ENCODE results near the gene FAT1.
"Not testable (repeated sequence)": the region's sequence is repeated elsewhere in the genome, so short reads cannot be mapped to it uniquely, and the experiment has no call there.

Gene FAT1

DNA sequence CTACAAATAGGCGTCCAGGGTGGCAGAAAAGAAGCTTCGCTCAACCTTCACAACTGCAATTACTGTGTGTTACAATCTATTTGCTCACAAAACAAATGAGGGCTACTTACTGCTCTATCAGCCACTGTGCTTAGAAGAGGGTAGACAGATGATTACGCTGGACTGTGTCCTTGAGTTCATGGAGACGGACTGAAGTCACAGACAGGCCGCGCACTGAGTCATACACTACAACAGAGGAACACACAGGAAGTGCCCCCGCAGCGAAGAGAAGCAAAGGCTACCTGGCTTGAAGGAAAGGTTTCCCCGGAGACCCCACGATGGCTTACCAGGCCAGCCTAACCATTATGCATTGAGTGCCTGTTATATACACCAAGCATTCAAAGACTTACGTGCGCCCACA lies 25.6 kb downstream of the FAT1 start:
- DNase-seq (ENCODE audit: low spot score), result no peak

DNA sequence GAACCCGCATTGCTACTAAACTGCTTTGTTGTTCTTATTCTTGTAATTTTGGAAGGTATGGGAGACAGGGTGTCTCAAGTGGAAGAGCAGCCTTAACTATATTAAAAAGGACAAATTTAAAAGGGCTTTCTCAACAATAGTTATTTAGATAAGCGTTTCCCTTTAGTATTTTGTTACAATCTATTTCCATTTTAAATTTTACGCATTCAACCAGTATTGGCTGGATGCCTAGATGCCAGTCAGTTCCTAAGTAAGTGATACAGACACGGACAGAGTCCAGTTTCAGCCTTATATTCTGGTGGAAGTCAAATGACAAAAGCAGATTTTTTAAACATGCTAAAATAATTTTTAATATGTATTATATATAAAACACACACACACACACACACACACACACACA lies 28.3 kb downstream of the FAT1 start:
- no peak for DNase-seq (ENCODE audit: low spot score)

DNA sequence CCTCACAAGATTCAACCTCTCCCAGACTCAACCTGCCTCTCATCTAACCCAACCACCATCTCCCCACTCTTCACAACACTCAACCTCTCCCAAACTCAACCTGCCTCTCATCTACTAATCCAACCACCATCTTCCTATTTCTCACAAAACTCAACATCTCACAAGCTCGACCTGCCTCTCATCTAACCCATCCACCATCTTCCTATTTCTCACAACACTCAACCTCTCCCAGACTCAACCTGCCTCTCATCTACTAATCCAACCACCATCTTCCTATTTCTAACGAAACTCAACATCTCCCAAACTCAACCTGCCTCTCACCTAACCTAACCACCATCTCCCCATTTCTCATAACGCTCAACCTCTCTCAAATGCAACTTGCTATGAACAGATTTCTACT lies 29.8 kb downstream of the FAT1 start:
- no peak for DNase-seq (ENCODE audit: low spot score)

DNA sequence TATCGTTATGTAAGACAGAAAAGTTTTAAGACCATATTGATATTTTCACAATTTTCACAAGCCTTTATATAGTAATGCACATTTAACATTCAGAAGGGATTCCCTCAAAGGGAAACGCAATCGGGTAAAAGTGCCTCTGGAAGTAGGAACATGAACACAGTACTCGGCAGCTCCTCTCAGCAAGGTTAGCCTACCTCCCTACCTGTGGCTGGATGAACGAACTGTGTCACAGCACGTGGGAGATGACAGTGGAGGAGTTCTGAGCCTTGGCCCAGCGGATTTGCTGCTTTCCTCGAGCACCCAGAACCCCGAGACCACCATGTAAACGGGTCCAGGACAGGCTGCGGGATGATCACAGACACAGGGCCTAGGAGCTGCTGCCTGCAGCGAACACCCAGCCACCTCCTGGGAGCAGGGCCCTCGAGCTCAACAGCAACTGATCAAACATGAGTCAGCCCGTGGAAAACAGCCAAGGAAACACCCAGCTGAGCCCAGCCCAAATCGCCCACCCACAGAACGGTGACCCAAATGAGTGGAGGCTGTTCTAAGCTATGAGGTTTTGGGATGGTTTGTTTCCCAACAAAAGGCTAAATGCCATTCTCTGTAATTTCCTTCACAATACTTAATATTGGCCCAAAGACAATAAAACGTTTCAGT lies 30.4 kb downstream of the FAT1 start:
- no peak for DNase-seq (ENCODE audit: low spot score)

DNA sequence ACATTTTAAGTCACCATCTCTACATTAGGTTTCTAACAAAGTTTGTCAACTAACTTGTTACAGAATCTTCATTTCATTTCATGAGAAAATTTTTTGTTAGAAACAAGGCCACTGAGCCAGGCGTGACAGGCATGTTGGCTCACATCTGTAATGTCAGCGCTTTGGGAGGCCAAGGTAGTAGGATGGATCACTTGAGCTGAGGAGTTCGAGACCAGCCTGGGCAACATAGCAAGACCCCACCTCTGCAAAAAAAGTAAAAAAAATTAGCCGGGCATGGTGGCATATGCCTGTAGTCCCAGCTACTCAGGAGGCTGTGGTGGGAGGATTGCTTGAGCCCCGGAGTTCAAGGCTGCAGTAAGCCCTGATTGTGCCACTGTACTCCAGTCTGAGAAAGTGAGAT lies 32.3 kb downstream of the FAT1 start:
- DNase-seq (ENCODE audit: low spot score), result no peak

DNA sequence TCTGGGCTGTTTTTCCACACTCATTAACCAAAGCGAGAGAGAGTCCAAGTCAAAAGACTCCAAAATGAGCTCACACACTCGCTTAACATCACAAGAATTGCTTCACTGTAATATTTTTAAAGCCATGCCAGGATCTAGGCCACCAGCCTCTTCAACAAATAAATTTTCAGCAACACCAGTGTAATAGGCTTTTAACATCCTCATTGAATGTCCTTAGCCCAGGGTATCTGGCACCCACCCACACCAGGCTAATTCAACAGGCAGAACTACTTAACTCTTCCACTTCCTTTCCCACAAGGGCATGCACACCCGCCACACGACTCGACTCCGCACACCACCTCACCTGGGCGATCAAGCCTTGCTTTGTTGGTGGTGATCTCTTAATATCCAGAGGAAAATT lies 34.2 kb downstream of the FAT1 start:
- no peak for DNase-seq (ENCODE audit: low spot score)

DNA sequence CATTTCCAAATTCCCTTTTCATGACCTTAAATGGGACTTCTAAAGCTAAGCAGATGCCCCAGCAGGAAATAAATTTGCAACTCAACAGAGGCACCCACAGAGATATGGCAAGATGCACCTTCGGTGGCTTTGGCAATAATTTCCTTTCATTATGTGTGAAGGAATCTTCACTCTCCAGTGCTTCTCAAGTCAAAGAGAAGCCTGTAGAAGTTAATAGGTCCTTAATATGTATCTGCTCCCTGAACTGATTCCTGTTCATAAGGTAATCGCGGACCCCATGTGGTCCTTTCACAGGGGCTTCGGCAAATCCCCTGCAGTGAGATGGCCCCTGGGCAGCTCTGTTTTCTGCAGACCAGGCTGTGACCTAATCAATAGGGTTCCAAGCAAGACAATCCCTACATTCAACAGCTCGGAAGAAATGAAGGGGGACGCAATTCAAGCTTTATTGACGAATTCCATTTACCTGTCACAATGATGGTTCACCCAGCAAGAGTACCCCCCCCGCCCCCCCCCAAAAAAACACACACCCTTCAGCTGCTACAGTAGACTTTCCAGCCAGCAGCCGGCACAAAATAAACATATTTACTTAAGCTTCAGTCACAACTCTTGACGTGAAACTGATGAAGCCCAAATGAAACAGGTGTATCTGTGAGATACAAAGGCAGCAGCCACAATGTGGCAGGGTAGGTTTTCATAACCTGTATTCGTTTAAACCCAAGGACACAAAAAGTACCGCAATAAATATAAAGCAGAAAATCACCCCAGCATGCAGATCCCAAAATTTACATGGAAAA lies 35.3 kb downstream of the FAT1 start:
- DNase-seq (ENCODE audit: low spot score), result no peak

DNA sequence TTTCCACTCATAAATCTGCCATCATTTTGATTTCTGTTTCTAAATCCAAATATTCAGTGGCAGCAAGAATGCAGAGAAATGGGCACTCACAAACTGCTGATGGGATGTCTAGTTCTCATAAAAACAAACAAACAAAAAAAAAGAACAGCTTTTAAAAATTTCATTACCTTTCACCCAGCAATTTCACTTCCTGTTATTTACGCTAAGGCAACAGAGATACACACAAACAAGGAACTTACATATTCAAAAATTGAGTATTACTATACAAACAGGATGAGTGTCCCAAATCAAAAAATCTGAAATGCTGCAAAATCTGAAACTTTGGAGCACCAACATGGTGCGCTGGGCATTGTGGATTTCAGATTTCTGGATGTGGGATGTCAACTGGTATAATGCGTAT lies 36.4 kb downstream of the FAT1 start:
- DNase-seq (ENCODE audit: low spot score), result no peak

DNA sequence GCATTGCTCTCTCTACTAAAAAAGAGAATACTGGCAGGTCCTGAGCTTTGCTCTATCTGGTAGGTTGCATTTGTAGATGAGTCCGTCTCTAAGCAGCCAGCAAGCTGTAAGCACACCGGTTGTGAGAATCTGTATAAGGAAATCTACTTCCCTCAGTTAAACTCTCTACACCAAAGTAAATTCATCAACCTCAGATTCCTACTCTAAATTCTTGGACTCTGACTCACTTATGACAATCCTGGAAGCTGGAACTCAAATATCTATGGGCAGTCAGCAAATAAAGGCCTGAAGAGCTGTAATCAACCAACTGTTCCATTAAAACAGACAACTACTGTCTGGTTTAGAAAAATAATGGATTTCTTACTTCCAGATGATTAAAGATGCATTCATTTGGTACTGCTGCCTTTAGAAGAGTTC lies 37.9 kb downstream of the FAT1 start:
- no peak for DNase-seq (ENCODE audit: low spot score)

DNA sequence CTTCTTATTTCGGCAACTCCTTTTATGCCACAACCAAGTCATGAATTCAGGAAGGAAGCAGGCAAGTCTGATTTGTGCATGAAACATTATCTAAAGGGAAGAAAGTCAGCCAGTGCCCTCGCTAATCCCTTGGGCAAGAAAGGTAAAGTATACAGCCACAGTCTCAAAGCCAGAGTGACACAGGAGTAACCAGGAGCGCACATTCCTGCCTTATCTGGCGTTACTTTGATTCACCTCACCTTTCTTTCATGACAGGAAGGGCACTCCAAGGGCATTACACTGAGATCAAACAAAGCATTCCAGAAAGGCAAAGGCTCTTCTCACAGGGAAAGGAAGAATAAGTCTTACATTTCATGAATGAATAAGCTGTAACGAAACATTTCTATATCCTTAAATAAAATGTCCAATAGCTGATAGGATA lies 38.8 kb downstream of the FAT1 start:
- DNase-seq (ENCODE audit: low spot score), result no peak

DNA sequence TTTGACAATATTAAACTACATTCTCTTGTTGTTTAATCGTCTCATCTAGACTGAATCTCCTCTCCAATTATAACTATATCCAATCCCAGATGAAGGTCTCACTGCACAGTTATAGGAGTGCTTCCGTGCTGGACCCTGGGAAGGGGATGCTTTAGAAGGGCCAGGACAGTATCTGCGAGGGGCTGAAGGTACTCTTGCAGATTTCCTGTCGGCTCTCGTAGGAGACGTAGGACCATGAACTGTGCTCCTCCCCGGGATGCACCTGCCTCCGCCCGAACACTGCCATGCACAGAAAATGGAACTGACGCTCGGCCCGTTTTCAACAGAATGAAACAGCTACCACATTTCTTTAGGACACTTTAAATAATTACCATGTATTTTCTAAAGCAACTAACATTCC lies 39.4 kb downstream of the FAT1 start:
- DNase-seq (ENCODE audit: low spot score), result no peak

DNA sequence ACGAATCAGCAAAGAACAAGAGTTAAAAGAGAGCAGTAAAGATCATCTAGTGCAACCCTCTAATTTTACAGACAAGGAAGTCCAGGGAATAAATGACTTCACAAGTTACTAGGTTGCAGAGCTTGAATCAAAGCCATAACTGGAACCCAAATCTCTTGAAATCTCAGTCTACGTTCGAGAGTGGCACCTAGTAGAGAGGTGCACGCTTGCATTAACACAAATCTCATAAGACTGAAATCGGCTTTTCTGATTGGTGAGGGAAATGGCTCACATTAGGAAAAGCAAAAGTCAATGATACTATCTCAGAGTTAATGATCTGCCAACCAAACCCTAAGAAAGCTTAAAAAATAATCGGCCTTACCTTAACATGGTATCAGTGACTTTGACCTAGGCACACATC lies 43.0 kb downstream of the FAT1 start:
- no peak for DNase-seq (ENCODE audit: low spot score)

DNA sequence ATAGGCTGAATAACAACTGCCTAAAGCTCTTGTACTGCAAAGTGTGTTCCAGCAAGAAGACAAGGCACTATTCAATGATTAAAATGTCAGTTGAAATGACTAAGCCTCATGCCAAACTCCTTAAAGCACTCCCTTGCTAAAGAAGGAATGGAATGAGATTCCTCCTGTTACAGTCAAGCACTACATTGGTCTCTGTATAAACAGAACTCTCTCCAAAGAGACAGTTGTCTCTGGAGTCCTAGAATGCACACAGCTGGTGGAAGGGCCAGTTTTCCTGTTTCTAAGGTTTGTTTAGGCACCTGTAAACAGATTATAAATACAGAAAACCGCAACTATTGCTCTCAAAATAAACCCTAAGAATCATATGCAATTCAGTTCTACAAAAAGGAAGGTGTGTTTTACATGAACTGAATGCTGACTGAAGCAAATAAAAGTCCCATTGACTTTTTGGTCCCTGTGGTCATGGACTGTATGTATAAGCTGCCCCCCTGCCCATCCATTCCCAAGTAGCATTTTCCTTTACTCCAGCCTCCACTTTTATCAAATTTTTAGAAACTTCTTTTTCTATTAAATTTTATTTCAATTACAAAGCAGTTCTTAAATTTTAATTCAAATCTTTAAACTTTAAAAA lies 47.0 kb downstream of the FAT1 start:
- no peak for DNase-seq (ENCODE audit: low spot score)

DNA sequence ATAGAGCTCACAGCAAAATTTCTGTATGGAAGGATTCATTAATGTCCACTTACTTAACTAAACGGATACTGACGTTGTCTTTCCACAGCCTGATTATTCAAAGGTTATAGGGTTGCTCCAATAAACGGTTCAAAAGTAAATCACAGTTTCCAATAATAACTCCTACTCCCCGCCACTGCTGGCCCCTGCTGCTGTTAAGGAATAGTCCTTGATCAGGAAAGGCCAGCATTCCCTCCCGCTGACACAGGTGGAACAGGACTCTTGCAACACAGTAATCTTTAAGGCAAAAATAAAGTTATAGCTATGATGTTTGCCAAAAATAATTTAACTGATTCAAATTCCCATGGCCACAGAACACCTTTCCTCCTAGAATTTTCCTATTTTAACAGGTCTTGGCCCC lies 53.9 kb downstream of the FAT1 start:
- DNase-seq (ENCODE audit: low spot score), result no peak

DNA sequence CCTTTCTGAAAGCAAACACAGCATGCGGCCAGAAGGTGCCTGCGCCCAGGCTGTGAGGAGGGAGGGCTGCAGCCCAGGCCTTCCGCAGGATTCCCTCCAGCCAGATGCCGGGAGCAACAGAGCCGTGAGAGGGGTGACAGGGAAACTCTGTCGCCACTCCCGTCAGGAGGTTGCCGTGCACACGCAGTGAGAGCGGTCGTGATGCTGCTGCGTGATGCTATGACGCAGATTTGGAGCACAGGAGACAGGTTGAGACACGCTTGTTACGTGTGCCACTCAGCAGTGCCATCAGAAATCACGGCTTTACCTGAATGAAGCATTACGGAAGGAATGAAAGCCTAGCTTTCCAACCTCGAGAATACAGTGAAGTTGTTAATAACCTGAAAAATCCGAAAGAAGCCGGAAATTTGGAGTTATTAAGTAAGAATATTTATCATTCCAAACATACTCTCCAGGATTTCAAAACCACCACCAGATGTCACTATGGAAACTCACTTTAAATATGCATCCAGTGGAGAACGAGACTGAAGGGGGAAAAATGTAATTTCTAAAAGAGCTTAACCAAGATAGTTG lies 54.4 kb downstream of the FAT1 start:
- no peak for DNase-seq (ENCODE audit: low spot score)

DNA sequence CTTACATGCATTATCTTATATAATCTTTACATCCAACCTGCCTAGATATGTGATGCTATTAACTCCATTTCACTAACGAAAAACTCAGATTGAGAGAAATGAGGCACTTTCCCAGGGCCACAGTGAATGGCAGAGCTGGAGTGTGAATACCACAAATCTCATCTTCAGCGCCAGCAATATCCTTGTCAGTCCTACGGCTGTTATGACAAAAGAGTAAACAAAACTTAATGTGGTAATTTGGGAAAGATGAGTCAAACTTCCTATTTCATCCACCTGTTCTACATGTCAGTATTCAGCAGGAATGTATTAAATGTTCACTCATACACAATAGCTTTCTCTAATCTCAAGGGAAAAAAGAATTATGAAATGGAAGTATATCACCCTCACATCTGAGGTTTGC lies 56.9 kb downstream of the FAT1 start:
- no peak for DNase-seq (ENCODE audit: low spot score)

DNA sequence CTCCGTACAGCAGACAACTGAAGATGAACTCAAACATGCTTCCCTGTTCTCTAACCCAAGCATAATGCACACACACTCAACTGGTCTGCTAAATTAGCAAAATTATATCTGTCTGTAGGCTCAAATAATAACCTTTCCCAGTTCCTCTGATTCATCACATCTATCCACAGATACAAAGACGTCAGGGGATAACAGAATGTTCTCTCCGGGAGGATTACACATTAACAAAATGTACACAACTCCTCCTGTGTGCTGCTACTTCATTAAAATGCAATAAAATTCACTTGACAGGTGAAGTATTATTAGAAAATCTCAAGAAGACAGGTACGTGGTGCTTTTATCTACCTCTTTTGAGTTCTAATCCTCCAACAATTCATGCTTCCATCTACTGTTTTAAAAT lies 57.4 kb downstream of the FAT1 start:
- DNase-seq (ENCODE audit: low spot score), result no peak

DNA sequence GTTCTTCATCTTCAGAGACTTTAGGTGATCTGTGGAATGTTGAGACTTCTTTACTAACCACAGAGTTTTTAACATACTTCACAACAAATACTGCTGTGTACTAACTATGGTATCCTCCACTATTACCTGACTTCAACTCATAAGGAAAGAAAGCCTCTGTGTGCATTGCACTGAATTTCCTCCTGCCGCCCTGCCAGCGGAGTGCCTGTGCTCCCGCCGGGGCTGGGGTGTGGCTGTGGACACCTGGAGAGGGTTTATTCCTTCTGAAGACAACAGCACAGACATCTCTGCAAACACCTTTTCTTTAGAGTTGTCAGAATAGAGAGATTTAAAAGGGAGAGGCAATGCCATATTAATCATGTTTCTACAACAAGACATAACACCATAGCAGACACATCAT lies 63.3 kb downstream of the FAT1 start:
- no peak for DNase-seq (ENCODE audit: low spot score)

DNA sequence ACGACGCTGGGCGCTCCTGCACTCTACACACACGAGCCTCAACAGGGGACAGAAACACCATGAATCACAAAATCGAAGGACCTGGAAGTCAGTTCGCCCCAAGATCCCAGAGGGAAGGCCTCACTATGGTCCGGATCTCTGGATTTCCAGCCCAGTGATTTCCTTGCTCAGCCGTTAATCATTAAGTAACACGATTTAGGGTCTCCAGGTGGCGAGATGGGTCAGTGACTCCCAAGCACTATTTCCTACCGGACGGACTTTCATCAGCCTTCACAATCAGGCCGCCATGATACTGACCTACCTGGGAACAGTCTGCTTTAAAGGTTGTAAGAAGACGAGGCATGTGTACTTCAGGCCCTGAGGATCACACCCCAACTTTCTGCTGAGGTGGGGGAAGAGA lies 63.7 kb downstream of the FAT1 start:
- DNase-seq (ENCODE audit: low spot score), result no peak

DNA sequence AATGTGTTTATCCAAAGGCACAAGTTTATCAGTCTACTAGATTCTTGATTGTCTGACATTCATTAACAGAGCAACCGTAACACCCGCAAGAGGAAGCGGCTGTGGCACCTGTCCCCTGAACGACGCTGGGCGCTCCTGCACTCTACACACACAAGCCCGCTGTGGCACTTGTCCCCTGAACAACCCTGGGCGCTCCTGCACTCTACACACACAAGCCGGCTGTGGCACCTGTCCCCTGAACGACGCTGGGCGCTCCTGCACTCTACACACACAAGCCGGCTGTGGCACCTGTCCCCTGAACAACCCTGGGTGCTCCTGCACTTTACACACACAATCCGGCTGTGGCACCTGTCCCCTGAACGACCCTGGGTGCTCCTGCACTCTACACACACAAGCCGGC lies 64.2 kb downstream of the FAT1 start:
- DNase-seq (ENCODE audit: low spot score), result not testable (repeated sequence)

DNA sequence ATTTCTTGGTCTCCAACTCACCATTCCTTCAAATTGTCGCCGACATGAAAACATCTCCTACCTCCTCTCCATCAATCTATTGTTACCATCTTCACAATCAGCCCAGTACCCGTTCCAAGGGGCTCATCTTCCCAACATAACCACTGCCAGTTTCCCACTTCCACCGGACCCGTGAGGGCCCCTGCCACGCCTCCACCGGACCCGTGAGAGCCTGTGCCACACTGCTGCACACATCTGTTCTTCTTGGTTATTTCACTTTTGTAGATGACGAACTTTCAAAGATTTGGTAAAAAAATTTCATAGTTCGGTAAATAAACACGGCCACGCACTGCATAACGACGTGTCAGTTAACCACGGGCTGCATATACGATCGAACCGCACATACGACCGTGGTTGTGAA lies 65.0 kb downstream of the FAT1 start:
- DNase-seq (ENCODE audit: low spot score), result no peak

DNA sequence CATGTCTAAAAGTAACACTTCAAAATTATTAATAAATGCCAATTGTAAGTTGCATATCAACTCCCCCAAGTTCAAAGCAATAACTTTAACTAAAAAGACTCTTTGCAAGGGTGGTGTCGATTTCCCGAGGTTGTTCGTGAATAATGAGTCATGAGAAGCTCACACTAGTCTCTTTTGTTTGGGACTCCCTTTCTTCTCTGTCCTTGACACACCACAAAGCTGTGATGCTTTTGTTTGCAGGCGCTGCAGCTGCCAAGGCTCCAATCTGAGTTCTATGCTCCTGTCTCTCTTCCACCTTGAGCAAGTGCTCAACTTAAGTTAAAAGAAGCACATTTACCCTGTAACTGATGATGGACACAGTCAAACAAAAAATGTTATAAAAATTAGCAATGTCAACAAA lies 65.9 kb downstream of the FAT1 start:
- DNase-seq (ENCODE audit: low spot score), result no peak

DNA sequence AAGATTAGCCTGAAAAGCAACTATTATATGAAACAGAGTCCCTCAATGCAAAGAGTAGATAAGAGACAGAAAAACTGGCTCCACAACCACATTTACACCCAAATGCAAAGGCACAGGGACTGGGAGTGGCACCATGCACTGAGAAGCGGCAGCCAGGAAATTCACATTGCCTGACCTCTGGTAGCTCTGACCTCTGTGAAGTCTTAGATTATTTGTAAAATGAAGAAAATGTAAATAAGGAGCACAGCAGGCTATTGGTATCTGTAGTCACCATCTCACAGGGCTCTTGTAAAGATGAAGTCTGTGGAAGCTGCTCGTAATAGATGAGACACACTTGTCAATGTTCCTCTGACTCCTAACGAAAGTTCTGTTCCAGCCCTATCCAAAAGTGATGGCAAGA lies 69.7 kb downstream of the FAT1 start:
- DNase-seq (ENCODE audit: low spot score), result no peak

Data from hematopoietic multipotent progenitor cell treated with erythropoietin and hydrocortisone succinate and interleukin-3 and kit ligand, for 15 days (in vitro differentiated cells).